Mesangial cell (primary cell): ENCODE measurements around the gene PTGER4. TPM values are rescaled to one million over a fixed set of nuclear protein-coding genes. Genes with fewer than 3 reads are reported as not detected.

Source experiments
- total RNA-seq: library from RNA; depleted of rRNA; stranded (reverse); fragments of >200 nt; gene quantifications from 2 replicates; pipeline ENCODE4 v1.2.3, GENCODE V29; 2015

PTGER4 gene
- 20.7 and 77.4 TPM in 2 replicates for total RNA-seq

DNA sequence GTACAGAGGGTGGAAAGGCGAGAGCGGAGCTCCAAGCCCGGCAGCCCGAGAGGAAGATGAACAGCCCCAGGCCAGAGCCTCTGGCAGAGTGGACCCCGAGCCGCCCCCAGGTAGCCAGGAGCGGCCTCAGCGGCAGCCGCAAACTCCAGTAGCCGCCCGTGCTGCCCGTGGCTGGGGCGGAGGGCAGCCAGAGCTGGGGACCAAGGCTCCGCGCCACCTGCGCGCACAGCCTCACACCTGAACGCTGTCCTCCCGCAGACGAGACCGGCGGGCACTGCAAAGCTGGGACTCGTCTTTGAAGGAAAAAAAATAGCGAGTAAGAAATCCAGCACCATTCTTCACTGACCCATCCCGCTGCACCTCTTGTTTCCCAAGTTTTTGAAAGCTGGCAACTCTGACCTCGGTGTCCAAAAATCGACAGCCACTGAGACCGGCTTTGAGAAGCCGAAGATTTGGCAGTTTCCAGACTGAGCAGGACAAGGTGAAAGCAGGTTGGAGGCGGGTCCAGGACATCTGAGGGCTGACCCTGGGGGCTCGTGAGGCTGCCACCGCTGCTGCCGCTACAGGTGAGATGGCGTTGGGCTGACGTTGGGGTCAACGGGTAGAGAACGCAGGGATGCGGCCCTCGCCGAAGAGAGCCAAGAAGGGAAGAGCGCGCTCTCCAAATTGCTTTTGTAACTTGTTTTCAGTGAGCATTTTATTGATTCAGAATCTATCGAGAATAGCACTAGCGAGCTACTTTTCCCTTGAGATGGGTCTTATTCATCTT, at the start of gene PTGER4:
Gene PTGER4 (plus strand): TSS at position 3 of the 769 bp plus-strand sequence. CDS start 1,079 bp downstream, outside the sequence.

Other genes starting within 250 kb of the PTGER4 start
- 3.7 TPM in 2 replicates for gene TTC33, start 76.0 kb downstream of the PTGER4 start, total RNA-seq
- 31.8 and 36.4 TPM in 2 replicates for gene PRKAA1, start 118.5 kb downstream of the PTGER4 start, total RNA-seq
- gene RPL37, start 155.3 kb downstream of the PTGER4 start, total RNA-seq, result 53.1 and 184 TPM in 2 replicates
- gene CARD6, start 161.5 kb downstream of the PTGER4 start, total RNA-seq, result 0.38 and 0.65 TPM in 2 replicates
- gene C7, start 229.6 kb downstream of the PTGER4 start, total RNA-seq, result 0.38 TPM in 1 of 2 replicates, not detected in the other